GM18511 (cell line): ENCODE results near the gene EEFSEC.
"Not testable (repeated sequence)": the region's sequence is repeated elsewhere in the genome, so short reads cannot be mapped to it uniquely, and the experiment has no call there.

Experiments
- ATAC-seq: cut with Tn5 transposase; IDR thresholded peaks from one replicate; pipeline ENCODE4 v1.9.1; 2021; ENCODE audit warnings: mild to moderate bottlenecking, moderate library complexity; ENCODE audit not compliant: unreplicated experiment

The EEFSEC gene

DNA sequence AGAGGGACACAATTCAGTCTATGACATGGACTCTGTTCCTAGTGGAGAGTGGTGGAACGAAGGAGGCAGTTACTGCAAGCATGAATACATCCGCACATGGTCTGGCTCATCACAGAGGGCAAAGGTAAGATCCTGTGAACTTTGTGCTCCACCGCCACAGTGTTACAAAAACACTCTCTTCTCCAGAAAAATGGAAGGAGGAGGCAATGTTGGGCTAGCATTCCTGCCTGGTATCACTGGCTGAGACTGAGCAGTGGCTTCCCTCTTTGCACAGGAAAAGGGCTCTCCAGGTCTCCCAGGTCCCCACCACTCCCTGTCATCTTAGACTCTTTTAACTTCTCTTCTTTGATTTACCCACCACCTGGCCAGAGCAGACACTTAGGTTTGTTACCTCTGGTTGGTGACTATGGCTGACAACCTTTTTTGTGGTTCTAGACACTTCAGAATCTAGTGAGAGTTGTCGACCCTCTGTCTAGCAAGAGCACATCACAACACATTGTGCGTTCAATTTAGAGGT is 1.5 kb upstream of the EEFSEC start:
- ATAC-seq, result no peak

DNA sequence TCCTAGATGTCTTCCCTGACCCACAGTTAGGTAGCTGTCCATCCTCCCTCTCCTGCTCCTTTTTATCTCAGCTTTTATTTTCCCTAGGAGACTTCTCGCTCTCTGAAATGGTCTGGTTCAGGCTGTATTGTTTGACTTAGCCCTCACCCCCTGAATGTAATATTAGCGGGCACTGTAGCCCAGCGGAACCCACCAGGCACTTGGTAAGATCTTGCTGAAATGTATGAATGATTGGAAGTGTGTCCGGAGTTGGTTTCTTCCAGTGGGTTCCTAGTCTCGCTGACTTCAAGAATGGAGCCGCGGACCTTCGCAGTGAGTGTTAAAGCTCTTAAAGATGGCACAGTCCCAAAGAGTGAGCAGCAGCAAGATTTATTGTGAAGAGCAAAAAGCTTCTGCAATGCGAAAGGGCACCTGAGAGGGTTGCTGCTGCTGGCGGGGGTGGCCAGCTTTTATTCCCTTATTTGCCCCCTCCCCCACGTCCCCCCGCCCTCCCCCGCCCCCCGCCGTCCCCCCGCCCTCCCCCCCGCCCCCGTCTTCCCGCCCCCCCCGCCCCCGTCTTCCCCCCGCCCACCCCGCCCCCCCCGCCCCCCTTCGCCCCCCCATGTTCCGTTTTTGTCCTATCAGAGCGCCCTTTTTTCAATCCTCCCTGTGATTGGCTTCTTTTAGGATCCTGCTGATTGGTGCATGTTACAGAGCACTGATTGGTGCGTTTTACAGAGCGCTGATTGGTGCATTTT is 694 bp upstream of the EEFSEC start:
- ATAC-seq, result no peak

DNA sequence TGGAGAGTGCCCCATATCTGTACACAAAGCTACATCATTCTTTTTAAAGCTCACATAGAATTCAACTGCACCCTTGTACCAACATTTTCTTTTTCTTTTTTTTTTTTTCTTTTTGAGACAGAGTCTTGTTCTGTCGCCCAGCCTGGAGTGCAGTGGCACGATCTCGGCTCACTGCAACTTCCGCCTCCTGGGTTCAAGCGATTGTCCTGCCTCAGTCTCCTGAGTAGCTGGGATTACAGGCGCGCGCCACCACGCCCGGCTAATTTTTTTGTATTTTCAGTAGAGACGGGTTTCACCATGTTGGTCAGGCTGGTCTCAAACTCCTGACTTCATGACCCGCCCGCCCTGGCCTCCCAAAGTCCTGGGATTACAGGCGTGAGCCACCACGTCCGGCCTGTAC is 1.1 kb downstream of the EEFSEC start:
- ATAC-seq, result not testable (repeated sequence)

DNA sequence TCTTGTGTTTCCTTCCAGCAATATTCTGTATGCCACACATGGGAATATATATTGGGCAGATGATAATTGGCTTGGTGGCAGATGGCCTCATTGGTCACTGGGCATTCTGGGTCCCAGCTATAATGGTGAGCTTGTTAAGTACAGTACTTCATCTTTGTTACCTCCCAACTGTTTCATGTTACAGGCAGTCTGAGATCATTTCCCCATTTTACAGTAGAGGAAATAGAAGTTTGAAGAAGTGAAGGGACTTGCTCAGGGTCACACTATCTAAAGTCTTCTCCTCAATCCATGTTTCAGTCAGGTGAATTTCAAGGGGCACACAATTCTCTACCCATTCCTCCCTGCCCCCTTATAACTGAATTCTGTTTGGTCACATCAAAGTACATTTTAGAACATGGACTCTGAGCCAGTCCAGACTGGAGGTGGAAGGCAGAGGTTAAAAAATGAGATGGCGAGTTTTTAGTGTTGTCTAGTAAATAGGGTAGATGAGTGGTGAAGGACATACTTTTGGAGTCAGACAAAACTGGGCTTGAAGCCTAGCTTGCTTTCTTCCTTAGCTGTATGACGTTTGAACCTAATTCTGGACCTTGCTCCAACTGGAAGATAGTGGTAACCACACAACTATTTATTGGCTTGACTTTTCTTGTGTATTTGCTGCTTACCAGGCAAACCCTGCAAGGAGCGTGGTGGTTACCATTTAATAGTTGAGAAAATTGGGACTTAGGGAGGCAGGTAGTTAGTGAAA is 2.5 kb downstream of the EEFSEC start:
- no peak for ATAC-seq

DNA sequence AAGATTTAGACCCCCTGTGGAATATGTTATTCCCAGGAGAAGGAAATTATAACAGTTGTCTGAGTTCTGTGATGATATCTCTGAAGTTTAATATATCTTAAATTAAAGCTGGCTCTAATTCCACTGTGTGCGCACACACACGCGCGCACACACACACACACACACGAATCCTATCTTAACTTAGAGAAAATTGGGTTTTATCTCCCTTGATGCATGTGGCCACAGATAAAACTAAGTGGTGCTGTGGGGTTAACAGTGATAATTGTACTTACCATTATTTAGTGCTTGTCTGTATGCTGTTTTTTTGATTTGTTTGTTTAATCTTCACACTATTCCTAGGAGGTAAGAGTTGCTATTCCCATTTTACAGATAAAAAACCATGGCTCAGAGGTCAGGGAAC is 7.4 kb downstream of the EEFSEC start:
- ATAC-seq, result no peak

DNA sequence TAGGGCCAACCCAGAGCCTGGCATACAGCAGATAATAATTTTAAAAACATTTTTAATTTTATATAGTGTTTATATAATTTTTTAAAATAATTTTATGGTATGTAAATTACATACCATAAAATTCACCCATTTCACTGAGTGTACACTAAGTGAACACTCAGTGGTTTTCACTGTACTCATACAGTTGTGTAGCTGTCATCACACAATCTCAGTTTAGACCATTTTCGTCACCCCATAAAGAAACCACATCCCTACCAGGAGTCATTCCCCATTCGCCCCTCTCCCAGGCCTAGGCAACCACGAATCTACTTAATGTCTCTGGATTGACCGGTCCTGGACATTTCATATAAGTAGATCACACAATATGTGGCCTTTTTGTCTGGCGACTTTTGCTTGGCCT is 10.2 kb downstream of the EEFSEC start:
- ATAC-seq, result no peak

DNA sequence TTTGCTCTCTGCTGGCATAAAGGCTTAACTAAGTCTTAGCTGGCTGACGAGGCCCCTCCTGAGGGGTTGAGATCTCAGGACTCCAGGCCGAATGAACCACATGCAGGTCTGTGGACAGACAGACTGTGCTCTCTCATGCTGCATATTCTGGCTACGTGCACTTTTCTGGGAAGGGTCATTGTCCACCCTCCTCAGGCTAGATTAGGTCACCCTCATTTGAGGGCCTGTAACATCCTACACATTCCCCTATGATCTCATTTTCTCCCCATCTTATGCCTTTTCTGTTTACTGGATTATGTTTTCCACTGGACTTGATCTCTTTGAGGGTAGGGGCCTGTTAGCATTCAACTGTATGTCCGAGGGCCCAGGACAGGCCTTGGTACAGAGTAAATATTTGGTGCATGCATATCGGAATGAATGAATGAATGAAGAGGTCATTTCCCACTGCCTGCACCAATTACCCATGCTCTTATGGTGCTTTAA is 13.7 kb downstream of the EEFSEC start:
- ATAC-seq, result no peak

DNA sequence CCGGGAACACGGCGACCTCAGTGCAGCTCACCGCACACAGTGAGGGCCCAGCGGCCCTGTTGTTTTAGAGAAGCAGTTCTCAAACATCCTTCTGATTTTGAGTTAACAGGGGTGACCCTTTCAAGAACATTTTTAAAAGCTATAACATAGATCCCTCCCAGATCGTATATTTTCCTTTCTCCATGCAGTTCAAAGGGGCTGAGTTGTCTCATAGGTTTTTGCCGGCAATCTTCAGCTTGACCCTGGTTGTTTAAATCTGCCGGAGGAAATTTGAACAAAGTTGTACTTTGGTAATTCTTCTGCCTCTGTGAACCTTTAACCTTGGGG is 14.3 kb downstream of the EEFSEC start:
- ATAC-seq, result no peak

DNA sequence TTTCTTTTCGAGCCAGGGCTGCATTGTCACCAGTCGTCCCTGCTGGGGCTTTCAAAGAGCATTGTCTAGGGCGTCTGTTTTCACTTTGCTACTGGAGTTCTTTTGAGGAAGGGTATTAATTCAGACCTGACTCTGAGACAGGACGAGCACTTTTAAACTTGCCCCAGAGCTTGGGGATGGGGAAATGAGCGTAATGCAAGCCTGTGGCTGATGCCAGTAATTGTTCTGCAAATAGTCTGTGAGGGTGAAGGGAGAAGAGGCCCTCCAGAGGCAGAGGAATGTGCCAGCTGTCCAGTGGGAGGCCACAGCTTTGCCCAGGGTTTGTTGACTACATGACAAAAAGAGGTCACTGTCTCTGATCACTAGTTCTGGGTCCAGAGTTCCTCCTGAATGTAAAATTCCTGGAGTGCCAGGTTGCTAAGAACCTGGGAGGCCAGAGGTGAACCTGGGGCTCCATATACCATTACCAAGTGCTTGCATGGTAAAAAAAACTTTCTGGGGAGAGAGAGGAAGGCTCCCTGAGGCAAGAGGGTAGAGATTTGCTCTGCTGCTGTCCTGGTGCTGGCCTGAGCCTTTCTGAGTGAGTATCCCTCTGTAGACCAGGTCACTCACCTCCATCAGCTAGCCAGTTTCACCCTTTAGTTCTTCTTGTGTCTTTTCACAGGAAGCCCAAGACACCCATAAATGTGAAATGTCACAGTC is 14.8 kb downstream of the EEFSEC start:
- ATAC-seq, result no peak

DNA sequence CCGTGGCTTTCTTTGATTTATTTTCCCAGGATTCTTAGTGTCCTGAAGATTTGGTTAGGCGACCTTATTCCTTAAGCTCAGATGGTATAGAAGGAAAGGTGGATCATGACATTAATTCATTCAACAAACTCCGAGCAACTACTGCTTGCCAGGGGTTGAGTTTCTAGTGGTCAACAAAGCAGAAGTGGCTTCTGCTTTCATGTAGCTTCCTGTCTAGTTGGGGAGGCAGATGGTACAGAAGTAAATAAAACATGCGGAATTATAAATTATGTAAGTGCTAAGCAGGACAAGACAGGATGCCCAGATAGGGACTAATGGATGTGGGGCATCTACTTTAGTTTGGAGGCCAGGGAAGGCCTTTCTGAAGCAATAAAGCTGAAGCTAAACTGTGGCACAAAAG is 15.6 kb downstream of the EEFSEC start:
- no peak for ATAC-seq

DNA sequence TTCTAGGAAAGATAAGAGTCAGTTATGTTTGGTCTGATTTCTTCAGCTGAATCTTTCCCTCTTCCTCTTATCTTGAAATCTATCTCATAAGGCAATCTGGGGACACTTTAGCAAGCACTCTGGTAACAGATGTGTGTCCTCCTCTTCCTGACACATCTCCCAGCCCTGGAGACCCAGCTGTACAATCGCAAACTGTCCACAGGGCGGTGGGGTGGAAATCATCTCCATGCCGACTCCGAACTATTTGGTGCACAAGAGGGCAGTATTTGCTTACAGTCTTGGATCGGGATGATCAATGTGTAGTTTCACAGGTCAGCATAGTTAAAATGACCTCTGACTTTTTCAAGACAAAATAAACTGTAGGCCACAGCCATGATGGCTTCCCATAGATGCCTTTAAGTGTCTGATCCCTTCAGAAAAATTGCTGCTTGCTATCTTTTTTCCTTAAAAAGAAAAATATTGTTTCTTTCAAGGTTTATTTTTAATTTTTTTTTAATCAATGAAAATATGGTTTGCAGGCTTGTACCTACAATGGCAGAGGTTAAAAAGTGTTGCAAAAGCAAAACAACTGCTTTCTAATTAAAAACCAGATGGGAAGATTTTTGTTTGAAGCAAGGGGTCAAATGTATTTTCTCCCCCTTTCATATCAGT is 17.7 kb downstream of the EEFSEC start:
- ATAC-seq, result no peak

DNA sequence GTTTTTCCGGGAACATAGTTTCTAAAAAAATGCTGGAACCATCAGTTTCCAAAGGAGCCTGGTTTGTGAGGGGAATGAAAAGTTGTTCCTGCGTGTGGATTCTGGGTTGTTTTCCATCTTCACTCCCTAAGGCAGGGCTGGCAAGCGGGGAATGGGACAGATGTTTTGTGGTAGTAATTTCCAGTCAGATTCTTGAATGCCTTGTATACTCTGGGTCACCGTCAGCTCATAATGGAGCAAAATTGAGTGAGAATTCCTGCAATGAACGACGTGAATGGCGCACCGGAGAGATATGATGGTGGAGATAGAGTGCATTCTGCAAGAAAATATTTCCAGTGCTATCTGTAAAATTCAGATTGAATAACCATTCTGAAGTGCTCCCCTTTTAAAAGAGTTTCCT is 19.9 kb downstream of the EEFSEC start:
- ATAC-seq, result no peak

DNA sequence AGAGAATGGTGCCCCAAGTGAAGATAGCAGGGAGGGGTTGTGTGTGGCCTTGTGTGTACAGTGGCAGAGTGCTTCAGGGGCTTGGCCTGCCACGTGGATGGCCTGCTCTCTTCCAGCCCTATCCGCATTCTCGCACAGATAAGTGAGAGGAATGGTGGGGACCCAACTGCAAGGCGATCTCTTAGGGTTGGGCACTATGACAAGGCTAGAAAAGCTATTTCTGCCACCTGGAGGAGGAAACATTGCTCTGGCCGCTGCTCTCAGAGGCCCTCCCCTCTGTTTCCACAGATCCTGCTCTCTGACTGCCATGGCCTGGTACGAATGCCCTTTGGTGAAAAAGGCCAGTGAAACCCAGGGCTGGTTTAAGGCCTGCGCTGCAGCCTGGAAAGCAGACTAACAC is 20.6 kb downstream of the EEFSEC start:
- ATAC-seq, result no peak

DNA sequence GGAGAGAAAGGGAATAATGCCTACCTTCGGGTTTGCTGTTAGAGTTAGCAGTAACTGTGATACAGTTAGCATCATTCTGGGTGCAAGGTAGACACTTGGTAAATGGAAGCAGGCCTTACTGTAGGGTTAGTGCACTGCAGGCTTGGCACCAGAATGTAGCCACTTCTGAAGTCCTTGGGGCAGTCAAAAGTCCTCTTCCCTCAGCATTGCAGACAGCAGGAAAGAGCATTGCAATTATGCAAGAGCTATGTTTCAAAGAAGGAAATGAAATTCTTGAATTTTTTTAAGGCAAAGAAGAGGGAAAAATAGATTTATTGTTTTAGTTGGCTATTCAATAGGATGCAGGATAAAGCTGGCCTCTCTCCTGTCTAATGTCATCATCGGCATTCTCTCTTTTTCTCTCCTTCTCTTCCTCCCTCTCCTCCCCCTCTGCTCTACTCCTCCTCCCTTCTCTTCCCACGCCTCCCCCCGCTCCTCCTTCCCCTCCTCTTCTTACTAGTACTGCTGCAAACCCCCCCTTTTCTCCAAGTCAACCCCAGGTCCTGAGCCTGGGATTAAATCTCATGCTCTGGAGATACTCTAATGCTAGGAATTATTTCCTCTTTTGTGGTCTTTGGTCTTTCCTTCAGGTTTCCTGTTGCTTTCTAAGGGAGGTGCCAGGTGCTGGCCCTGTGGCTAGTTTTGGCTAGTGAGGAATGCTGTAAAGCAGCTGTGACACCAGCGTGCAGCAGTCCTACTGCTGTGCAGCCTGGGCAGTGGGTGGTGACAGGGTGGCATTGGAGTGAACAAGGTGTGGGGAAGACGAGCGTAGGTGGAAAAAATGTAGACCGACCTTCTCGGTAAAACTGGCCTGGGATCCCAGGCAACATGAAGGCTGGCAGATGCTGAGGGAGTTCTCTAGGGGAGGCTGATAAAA is 21.7 kb downstream of the EEFSEC start:
- no peak for ATAC-seq

DNA sequence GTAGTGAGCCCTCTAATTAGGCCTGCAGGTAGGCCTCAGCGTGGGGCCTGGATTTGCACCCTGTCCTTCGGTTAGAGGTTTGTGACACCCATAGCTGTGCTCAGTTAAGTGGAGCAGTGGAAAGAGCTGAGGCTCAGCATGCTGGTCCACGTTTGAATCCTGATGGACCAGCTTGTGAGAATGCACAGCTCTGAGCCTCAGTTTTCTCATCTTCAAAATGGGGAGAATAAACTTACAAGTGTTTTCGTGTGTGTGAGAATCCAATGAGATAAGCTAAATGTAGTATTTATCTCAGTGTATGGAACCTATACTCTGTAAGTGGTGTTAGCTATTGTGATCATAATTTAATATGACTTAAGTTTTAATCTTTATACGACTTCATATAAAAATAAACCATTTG is 22.5 kb downstream of the EEFSEC start:
- ATAC-seq, result no peak

DNA sequence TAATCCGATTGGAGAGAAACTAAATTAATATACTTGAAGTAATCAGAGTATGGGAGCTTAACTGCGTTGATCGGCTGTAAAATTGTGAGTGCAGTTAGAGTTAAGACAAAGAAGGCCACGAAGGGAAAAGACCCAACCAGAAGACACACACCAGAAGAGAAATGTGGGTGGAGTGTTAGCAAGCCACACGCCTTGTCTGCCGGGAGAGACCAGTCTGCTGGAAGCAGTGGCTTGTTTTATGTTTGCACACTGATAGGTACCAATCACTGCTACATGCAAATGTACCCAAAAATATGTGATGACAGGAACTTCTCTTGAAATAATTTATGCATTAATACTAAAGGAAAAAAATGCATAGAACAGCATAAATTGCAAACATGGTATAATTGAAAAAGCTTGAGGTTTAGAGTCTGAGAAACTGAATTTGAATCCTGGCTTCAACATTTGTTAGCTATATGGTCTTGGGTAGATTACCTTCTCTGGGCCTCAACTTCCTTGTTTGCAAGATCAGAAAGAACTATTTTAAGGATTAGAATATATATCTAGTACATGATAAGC is 23.1 kb downstream of the EEFSEC start:
- ATAC-seq, result no peak

DNA sequence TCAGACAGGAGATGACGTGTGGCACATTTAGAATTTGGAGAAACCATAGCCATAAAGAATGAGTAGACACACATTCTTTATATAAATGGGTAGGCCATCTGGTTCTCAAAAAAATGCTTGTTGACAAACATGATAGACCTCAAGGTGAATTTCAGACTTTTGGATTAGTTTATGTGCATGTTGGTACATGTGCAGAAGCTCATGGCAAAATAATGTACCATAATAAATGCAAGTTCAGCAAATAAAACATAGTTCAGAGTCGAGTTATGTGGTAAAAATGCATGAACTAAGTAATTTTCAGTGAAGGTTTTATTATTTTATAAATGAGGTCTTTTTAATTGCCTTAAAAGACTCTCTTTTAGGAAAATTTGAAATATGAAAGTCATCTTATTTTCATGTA is 24.6 kb downstream of the EEFSEC start:
- ATAC-seq, result no peak

DNA sequence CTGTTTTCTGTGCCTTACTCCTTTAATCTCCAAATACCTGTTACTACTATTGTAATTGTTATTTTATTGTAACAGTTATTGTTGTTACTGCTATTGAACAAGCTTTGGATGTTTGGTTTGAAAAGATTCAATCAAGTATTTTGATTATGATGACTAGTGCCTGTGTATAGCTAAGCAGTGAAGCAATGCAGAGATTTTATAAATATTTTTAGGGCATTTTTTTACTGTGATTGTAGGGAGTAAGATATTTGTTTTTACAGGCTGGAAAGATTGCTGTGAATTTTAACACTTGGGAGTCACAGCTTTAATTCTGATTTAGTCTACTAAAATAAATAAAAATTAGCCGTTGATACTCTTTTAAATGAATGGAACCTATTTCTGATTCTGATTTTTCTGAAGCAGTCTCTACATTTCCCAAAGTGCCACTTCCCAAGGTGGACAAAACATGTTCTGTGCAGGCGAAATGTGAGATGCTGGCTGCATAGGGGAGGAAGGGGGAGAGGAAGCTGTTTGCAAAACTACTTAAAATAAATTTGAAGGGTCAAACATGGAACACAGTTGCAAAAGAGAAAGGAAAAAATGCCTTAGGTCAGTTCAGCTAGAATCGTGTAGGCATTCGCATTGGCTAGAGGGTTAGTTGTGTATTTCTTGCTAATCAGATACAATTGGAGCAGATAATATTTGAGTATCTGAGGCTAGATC is 25.7 kb downstream of the EEFSEC start:
- ATAC-seq, result no peak

DNA sequence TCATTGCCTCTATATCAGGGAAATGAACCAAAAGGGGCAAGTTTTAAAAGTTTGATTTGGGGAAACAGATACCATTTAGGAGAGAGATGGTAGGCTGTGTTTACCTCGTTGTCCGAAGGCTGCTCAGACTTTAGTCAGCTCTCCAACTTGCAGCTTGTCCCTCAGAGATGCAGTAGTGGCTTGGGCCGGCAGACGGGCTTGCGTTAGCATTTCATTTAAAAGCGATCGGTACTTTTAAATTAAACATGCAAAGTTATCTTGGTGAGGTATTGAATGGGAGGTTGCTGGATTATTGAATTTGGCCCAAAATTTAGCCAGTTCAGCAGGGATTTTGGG is 26.2 kb downstream of the EEFSEC start:
- ATAC-seq, result no peak
